Breast epithelium (tissue), 4 donors: ENCODE measurements around the gene HMGCS2. TPM values are rescaled to one million over a fixed set of nuclear protein-coding genes. Genes with fewer than 3 reads are reported as not detected.

Experiments used
- DNase-seq, 2 donors: peaks; one replicate each; pipeline ENCODE4 v3.0.0-alpha.2; 2019; ENCODE audit warnings: low spot score in 2 of 2
- H3K27ac ChIP-seq, 2 donors: fragments of 200-600 bp; sonication (generic) in 1 of 2; one replicate each; pipeline ENCODE4 v1.5.1; 2016 to 2019; ENCODE audit warnings: mild to moderate bottlenecking in 1 of 2
- H3K27me3 ChIP-seq, 2 donors: fragments of 200-600 bp; sonication (generic) in 1 of 2; one replicate each; pipeline versions ENCODE4 v1.5.1 to v1.6.0; 2017 to 2019; ENCODE audit warnings: control low read depth in 1 of 2, mild to moderate bottlenecking in 1 of 2
- H3K36me3 ChIP-seq: fragments of 200-600 bp; one replicate; pipeline ENCODE4 v1.5.1; 2019
- H3K4me1 ChIP-seq, 2 donors: fragments of 200-600 bp; sonication (generic); one replicate each; pipeline ENCODE4 v1.5.1; 2016 to 2019; ENCODE audit warnings: control low read depth in 1 of 2
- H3K4me3 ChIP-seq, 3 donors: fragments of 200-600 bp; sonication (generic); 1 replicate in 2 of 3; 2 replicates in 1 of 3; pipeline ENCODE4 v1.5.1; 2016 to 2019; ENCODE audit warnings: mild to moderate bottlenecking in 3 of 3, moderate library complexity in 2 of 3
- H3K9me3 ChIP-seq, 2 donors: fragments of 200-600 bp; sonication (generic) in 1 of 2; one replicate each; pipeline ENCODE4 v1.5.1; 2016 to 2019; ENCODE audit warnings: control low read depth in 1 of 2
- CTCF ChIP-seq, 3 donors: fragments of 450-650 bp; IDR thresholded peaks; one replicate each; pipeline ENCODE4 v1.5.1; 2016 to 2017; ENCODE audit warnings: antibody characterized with exemption in 3 of 3, mild to moderate bottlenecking in 3 of 3, moderate library complexity in 3 of 3
- POLR2A ChIP-seq: fragments of 450-650 bp; IDR thresholded peaks from one replicate; pipeline ENCODE4 v1.6.1; 2016; ENCODE audit warnings: antibody characterized with exemption, mild to moderate bottlenecking, moderate library complexity
- POLR2AphosphoS5 ChIP-seq, 3 donors: sonication (generic); formaldehyde crosslinking; IDR thresholded peaks; one replicate each; pipeline ENCODE4 v1.6.1; 2017; ENCODE audit warnings: antibody characterized with exemption in 3 of 3
- intact Hi-C: fragments of 100-400 bp; cut with DNase I; formaldehyde crosslinking; loops from one replicate; pipeline ENCODE4 v1.15.1; 2023; ENCODE audit warnings: low total_unique reads
- total RNA-seq, 3 donors: library from RNA; depleted of rRNA; stranded (reverse); fragments of >200 nt; gene quantifications; one replicate each; pipeline ENCODE4 v1.1.0, GENCODE V29; 2016

The HMGCS2 gene
- total RNA-seq, 3 donors from 2014 or later = 0.16 to 142 (median 23.0) TPM

- no peaks in the 10 kb centered on the region for H3K27me3 ChIP-seq
- H3K9me3 ChIP-seq = no peaks in the 10 kb centered on the region
- intact Hi-C loops = no loop called here
- no peaks in the 10 kb centered on the region for H3K36me3 ChIP-seq
- no peak overlapping the region for H3K27ac ChIP-seq
- no peak for TF ChIP-seq POLR2AphosphoS5 (IDR thresholded peaks at IDR 0.05)
- no peak for TF ChIP-seq POLR2A
- no peak for DNase-seq
- H3K4me1 ChIP-seq = no peaks in the 10 kb centered on the region
- no peak overlapping the region for H3K4me3 ChIP-seq
These were observed 37.8 kb upstream of the HMGCS2 start for GRCh38 chr1:119806489-119806888.

- Histone ChIP-seq H3K27ac (no peak overlapping the region), H3K36me3 (no peaks in the 10 kb centered on the region), H3K4me1 (no peaks in the 10 kb centered on the region), H3K9me3 (no peaks in the 10 kb centered on the region), H3K4me3 (no peak overlapping the region), H3K27me3 (no peaks in the 10 kb centered on the region)
- no peak for TF ChIP-seq CTCF (IDR thresholded peaks at IDR 0.05)
- TF ChIP-seq POLR2A = no peak
- no peak for TF ChIP-seq POLR2AphosphoS5 (IDR thresholded peaks at IDR 0.05)
- intact Hi-C loops = no loop called here
- DNase-seq = no peak
These were observed 37.0 kb upstream of the HMGCS2 start for GRCh38 chr1:119805746-119806145.

- no peak for DNase-seq
- Histone ChIP-seq H3K4me3 (no peak overlapping the region), H3K27ac (no peak overlapping the region), H3K9me3 (no peaks in the 10 kb centered on the region), H3K27me3 (no peaks in the 10 kb centered on the region), H3K36me3 (no peaks in the 10 kb centered on the region), H3K4me1 (no peaks in the 10 kb centered on the region)
- no peak for TF ChIP-seq POLR2AphosphoS5 (IDR thresholded peaks at IDR 0.05)
- no peak for TF ChIP-seq POLR2A
- no peak for TF ChIP-seq CTCF (IDR thresholded peaks at IDR 0.05)
- intact Hi-C loops = no loop called here
These were observed 36.5 kb upstream of the HMGCS2 start for GRCh38 chr1:119805247-119805646.

- H3K4me3 ChIP-seq = no peak overlapping the region
- no peaks in the 10 kb centered on the region for H3K4me1 ChIP-seq
- no peaks in the 10 kb centered on the region for H3K36me3 ChIP-seq
- H3K9me3 ChIP-seq = no peaks in the 10 kb centered on the region
- TF ChIP-seq CTCF (IDR thresholded peaks at IDR 0.05) (no peak), POLR2A (no peak), POLR2AphosphoS5 (IDR thresholded peaks at IDR 0.05) (no peak)
- no peak overlapping the region for H3K27ac ChIP-seq
- DNase-seq = no peak
- intact Hi-C loops = no loop called here
- H3K27me3 ChIP-seq = no peaks in the 10 kb centered on the region
These were observed 31.0 kb upstream of the HMGCS2 start for GRCh38 chr1:119799599-119800177.

- no peaks in the 10 kb centered on the region for H3K36me3 ChIP-seq
- no peaks in the 10 kb centered on the region for H3K27me3 ChIP-seq
- DNase-seq = no peak
- H3K27ac ChIP-seq = no peak overlapping the region
- H3K4me1 ChIP-seq = no peaks in the 10 kb centered on the region
- intact Hi-C loops = no loop called here
- TF ChIP-seq POLR2AphosphoS5 (IDR thresholded peaks at IDR 0.05) = no peak
- H3K9me3 ChIP-seq = no peaks in the 10 kb centered on the region
- H3K4me3 ChIP-seq = no peak overlapping the region
These were observed 30.3 kb upstream of the HMGCS2 start for GRCh38 chr1:119799003-119799402.

- Histone ChIP-seq H3K27ac (no peak overlapping the region), H3K4me1 (no peaks in the 10 kb centered on the region), H3K4me3 (no peak overlapping the region), H3K27me3 (no peaks in the 10 kb centered on the region), H3K9me3 (no peaks in the 10 kb centered on the region), H3K36me3 (no peaks in the 10 kb centered on the region)
- DNase-seq = no peak
- TF ChIP-seq POLR2A (no peak), CTCF (IDR thresholded peaks at IDR 0.05) (no peak), POLR2AphosphoS5 (IDR thresholded peaks at IDR 0.05) (no peak)
- intact Hi-C loops = no loop called here
These were observed 28.9 kb upstream of the HMGCS2 start for GRCh38 chr1:119797606-119798005.
